NCI-H82 (cell line): ENCODE results near the gene LAMA3.

ENCODE experiments used
- DNase-seq: peaks from one replicate; lab custom pipeline; 2025; lab: John Stamatoyannopoulos, UW

LAMA3 gene

DNA sequence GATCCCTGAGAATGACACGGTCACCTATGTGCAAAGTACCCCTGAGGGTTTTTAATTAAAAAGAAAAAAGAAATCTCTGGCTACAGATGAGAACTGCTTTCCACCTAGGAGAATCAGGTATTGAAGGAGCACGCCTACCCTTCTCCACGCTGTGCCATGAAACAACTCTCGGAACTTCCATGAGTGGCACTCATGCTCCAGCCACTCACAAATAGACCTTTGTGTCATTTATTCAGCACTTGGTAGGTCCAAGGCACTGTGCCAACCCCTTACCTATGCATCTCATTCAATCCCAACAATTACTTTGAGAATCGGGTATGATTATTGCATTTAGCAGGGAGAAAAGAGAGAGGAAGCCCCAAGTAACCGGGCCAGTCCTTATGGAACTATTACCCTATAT, 280.4 kb downstream of the LAMA3 start:
- DNase-seq: no peak

DNA sequence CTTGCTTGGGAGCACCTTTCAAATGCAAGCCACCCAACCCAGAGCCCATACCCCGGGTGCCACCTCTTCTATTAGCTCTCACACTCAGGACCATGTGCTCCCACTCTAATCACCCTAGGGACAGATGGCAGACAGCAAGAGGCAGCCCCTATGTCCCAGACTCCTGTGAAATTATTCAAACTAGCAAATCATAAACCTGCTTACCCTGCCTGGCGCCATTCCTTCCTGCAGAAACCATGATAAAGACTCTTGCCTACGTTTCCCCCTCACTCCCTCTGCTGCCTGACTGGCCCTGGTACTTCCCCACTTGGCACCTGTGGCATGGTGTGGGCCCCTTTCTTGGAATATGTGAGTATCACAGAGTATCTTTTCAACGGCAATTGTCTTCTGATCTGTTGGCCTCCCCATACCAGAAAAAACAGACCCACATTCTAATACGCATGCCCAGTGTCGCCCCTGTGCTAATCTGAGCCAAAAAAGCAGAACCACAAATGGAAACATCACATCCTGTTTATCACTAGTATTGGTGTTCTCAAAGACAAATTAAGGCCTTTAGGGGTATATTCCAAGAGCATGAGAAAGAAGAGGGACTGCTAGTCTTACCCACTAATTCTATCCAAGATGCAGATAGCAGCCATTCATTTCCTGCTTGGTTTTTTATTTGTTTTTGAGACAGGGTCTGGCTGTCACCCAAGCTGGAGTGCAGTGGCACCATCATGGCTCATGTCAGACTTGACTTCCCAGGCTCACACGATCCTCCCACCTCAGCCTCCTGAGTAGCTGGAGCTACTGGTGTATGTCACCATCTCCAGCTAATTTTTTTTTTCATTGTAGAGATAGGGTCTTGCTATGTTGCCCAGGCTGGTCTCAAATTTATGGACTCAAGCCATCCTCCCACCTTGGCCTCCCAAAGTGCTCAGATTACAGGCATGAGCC, 281.2 kb downstream of the LAMA3 start:
- DNase-seq: peak; percentile 41

DNA sequence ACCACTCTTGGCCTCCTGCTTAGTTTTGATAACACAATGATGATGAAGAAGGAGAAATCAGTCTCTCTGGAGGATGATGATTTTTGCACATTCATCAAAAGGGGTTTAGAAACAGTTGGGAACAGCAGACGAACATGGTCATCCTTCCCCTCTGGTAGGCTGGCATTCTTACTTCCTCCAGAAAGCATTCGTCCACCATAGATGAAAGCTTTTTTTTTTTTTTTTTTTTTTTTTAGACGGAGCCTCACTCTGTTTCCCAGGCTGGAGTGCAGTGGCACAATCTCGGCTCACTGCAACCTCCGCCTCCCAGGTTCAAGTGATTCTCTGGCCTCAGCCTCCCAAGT, 281.8 kb downstream of the LAMA3 start:
- DNase-seq: no peak

DNA sequence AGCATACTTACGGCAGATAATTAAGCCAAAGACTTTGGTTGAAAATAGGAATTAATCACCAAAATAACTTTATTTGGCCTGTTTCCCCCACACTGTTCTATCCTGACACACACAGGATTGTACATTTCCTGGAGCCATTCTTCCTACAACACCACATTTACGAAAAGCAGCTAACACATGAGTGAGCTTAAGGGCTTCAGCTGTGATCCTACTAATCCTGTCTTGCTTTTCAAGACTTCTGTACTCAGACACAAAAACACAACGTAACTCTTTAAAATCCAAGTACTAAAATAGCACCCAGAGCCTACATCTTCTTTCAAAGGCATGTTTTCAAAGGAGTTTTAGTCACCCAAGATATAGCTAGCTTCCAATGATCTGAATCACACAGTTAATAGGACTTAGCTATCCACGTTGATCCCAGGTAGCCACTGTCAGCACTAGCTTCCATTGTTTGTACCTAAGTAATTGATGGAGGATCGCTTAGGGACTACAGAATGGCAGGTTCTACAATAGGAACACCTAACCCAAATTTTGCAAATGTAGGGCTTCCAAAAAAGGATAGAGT, 282.5 kb downstream of the LAMA3 start:
- DNase-seq: peak; percentile 67

DNA sequence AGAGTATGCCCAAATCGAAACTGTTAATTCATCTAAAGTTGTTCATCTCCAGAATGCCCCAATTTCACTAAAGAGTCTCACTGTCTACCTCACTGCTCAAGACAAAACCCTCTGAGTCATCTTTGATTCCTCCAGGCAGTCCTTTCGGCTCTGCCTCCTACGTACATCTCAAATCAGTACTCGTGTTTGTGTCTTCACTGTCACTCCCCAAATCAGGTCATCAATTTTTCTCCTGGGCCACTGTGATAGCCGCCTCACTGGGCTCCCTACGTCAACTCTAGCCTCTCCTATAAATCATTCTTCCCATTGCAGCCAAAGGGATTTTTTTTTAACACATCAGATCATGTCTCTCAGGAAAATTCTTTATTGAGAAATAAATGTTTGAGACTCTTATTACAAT, 283.2 kb downstream of the LAMA3 start:
- DNase-seq: no peak

DNA sequence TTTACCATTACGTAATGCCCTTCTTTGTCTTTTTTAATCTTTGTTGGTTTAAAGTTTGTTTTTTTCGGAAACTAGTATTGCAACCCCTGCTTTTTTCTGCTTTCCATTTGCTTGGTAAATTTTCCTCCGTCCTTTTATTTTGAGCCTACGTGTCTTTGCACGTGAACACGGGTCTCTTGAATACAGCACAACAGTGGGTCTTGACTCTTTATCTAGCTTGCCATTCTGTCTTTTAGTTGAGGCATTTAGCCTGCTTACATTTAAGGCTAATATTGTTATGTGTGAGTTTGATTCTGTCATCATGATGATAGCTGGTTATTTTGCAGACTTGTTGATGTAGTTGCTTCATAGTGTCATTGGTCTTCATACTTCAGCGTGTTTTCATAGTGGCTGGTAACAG, 287.9 kb downstream of the LAMA3 start:
- DNase-seq: no peak

DNA sequence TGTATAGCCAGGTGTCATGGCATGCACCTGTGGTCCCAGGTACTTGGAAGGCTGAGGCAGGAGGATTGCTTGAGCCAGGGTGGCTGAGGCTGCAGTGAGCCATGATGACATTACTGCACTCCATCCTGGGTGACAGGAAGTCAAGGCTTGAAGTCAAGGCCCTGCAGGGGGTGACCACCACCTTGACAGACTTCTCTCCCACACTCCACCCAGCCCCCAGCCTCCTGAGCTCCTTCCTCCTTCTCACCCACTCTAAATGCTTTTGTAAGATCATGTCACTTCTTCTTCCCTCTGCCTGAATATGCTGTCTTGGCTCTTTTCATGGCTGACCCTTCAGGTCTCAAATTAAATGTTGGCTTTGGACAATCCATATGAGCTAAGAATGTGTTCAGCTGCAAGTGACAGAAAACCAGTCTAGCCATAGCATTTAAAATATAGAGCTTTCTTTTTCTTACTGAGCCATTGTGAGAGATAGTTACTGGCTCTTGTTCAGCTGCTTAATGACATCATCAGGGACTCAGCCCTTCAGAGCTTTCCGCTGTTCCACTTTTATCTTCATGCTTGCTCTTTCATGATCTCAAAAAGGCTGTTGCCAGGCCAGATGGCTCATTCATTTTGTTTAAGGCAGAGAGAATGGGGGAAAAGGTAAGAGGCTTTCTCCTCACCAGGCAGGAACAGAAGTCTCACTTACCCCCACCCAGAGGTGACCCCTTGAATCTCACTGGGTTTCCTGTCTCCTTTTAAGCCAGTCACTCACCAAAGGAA, 288.6 kb downstream of the LAMA3 start:
- peak; percentile 50 for DNase-seq

DNA sequence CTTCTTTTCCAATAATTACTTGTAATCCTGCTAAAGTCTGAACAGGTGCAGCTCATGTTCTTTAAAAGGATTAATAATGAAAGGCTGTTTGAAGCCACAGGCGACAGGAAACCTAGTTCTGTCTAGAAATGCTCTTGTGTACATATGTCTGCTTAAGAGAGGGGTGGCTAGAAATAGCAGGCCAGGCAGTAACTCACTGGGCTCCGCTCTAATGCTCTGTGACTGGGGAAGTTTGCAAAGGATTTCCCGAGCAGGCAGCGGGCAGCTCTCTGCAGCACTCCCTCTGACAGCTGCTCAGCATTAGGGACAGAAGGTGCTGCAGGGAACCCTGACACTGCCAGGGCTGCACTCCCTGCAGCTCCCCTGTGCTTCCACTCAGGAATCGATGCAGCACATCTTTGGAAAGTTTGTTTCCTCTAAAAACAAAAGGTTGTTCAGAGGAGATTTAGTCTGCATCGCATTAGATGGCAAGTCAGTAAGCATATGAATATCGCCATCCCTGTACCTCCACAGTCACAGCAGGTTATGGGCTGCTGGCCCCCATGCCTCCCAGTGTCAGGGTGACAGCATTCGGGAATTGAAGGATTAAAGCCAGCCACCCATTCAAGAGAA, 292.2 kb downstream of the LAMA3 start:
- peak; percentile 95 for DNase-seq

DNA sequence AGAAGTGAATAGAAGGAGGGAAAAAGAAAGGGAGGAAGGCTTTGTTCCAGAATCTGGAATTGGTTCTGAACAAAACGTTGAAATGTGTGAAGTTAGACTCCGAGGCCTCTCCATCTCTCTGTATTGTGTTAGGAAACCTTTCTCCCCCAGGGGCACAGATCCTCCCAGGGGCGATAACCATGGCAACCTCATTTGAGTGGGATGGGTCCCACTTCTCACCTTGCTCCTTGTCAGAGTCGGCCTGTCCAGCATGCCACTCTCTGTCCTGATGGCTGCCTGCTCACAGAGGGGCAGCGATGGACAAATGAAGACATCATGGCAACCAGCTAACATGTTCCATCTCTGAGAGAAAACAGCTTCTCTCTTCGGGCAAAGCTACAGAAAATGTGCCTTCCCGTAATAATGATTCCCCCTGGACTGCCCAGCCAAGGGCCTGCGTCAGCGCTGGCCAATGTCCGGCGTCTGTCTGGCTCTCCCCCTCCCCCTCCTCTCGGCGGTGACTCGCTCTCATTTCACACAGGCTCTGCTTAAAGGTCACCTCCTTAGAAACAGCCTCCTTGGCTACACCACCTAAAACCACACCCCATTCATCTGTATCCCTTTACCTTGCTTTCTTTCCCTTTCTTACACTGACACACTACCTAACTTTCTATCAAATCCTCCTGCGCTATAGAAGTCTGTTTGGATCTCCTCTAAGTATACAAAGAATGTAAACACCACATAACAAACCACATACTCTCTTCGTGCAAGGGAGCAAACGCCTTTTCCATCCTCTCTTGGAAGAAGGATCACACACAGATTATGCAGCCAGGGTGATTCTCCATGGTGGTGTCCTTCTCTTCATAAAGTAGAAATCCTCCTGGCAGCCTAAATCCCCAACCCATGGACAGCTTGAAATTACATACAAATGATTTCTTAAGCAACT, 293.2 kb downstream of the LAMA3 start:
- DNase-seq: peak; percentile 20

DNA sequence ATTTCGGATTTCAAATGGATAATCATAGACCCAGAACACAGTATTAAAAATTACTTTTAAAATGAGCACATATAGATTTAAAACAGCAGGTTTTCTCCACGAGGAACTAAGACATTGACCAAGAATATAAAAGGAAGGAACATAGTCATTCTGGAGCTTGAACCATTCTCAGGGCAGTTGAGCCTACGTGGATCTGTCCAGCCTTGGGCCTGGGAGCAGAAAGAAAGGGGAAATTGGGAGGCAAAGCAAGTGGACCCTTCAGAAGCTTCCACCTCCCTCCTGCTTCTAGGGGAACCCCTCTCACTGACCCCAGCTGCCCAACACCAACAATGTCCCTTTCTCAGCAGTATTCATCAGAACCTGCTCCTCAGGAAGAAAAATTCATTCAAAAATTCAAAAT, 293.9 kb downstream of the LAMA3 start:
- no peak for DNase-seq

DNA sequence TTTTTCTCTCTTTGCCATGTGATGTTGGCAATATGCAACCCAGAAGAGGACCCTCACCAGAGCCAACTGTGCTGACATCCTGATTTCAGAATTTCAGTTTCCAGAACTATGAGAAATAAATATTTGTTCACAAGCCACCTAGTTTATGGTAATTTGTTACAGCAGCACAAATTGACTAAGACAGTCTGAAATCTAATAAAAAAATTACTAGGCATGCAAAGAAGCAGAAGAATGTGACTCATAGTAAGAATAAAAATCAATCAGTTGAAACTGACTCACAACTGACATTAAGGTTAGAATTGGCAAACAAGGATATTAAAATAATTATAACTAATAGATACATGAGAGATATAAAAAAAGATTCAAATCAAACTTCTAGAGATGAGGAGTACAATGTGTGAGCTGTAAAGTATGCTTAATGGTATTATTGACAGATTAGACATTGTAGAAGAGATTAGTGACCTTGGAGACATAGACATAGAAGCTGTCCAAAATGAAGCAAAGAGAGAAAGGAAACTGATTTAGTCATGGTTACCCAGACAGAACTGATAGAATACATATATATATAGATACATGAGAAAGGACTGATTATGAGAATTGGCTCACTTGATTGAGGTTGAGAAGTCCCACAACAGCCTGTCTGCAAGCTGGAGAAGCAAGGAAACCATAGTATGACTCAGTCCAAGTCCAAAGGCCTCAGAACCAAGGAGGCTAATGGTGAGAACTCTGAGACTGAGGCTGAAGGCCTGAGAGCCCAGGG, 297.5 kb downstream of the LAMA3 start:
- peak; percentile 17 for DNase-seq

DNA sequence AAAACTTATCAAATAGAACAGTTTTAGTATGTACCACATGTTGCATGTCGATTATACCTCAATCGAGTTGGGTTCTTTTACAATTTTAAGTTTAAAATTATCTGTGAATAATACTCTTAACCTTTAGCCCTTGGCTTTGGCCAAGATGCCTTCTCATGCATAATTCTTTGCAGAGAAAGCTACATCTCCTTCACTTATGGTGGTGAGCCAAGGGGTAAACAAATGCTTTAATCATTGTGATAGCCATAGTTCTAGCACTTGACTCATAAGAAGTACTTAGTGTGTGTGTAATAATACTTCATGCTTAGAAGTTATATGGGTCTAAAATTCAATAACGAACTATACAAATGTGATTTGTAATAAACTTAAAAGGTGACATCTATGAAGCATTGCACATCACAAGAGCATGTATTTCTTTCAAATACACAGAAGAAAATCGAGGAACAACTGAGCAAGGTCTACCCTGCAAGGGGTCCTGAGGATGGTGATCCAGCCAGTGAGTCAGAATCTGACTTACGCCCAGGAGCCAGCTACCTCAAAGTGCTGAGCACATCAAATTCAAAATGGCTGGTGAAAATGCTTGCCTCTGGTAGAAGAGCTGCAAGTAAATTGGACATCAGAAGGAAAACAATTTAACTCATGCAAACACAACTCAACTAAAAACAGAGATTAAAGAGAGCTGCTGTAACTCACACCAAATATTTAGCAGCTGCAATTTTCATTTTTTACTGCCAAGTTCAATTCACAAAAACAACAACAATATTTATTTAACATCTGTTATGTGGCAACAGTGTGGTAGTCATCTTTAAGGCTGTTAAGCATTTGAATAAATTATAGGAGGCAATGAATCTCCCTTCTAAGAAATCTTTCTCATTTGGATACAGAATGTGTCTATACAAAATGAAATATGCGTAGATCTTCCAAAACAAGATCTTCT, 301.5 kb downstream of the LAMA3 start:
- DNase-seq: no peak

DNA sequence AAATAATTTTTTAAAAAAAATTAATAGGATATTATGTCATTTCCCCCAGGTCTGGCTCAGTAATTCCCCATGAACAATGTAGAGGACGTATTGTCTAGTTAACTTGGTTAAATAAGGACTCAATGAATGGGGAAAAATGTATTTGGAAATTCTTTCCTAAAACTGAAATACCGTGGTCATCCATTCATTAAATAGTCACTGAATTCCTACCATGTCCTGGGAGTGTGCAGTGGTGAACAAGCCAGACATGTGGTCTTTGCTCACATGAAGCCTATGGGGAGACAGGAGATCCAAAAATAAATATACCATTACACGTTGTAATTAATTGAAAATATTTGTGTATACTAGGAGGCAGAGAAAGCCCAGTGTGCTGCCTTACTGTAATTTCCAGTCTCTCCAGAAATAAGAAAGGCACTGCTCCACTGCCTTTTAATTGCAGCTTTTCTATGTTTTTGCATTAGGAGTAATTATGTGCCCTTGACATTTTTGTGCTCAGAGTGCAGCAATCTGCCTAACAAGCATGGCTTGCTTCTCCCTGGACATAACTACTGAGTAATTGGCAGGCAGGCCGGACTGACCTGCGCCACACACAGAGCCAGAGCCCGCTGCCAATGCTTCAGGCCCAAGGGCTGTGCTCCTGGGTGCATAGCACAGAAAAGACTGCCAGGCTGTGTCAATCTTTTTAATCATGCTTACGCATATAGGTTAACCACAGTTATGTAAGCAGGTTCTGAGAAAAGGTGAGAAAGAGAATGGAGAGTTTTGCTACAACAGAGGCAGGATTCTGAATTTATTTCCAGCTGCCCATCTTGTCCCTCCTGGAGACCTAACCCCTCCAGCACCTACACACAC, 303.1 kb downstream of the LAMA3 start:
- no peak for DNase-seq

DNA sequence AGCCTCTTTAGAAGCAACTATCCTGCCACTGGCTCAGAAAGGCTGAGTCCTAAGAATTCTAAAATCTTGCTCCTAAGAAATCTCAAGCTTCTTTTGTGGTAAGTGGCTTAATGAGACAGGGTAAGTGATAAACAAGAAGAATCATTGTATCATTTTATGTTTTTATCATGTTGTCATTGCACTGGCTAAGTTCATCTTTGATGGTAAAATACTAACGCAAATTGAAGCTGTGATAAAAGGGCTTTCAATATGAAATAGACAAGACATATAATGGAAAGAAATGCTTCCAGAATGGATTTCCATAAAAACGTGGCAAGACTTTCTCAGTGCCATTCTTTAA, 303.7 kb downstream of the LAMA3 start:
- DNase-seq: peak; percentile 37

DNA sequence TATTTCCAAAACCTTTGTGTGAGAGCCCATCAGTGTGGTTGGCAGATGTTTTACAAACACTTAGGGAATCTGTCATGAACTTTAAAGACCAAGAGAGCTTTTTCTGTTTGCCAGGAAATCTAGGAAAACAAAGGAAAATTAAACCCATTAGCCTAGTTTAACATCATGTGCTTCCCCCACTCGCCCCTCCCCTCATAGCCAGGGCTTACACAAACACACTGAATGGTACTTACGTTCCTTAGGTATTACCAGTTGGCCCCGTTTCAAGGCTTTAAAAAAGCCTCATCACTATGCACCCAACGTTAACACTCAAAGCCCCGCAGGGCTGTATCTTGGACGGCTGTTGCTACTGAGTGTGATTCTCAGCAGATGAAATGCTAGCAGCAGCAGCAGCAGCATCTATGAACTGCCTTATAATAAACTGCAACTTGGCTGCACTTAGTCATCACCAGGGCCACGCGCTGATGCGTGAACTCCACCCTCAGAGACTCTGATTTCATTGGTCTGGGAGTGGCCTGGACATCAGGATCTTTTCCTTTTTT, 305.2 kb downstream of the LAMA3 start:
- DNase-seq: peak; percentile 93

DNA sequence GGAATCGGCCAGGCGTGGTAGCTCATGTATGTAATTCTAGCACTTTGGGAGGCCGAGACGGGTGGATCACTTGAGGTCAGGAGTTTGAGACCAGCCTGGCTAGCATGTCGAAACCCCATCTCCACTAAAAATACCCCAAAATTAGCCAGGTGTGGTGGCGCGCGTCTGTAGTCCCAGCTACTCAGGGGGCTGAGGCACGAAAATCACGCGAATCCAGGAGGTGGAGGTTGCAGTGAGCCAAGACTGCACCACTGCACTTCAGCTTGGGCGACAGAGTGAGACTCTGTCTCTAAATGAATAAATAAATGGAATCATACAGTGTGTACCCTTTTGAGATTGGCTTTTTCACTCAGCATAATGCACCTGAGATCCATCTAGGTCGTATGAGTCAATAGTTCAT, 305.9 kb downstream of the LAMA3 start:
- DNase-seq: no peak

DNA sequence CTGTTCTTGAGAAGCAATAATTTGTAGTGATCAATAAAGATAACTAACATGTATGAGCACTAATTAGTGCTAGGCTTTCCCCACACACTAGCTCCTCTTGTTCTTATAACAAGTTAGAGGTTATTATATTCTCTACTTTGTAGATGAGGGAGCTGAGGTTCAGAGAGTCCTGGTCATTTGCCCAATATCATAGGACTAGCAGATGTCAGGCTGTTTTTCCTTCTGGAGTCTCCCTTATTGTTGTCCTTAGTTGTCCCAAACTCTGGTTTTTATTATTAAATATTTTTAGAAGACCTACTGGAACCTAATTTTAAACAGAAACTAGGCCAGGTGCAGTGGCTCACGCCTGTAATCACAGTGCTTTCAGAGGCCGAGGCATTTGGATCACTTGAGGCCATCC, 308.8 kb downstream of the LAMA3 start:
- DNase-seq: no peak

DNA sequence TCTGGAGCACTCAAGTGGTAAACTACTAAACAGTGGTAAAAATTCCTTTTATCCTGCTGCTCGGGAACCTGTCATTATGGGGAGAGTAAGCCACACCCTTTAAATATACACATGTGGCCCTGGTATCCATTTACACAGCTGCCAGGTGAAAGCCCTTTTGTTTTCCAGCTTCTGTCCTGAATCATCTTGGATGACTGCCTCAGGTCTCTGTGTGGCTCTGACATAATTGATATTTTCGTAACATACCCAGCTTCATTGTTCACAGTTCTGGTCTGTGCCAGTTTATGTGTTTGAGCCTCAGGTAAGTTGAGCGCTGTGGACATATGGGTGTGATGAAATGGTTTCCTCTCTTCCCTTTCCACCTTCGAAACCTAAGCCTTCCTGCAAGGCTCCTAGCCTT, 309.6 kb downstream of the LAMA3 start:
- DNase-seq: peak; percentile 12
